Hematopoietic multipotent progenitor cell treated with erythropoietin and hydrocortisone succinate and interleukin-3 and kit ligand, for 4 days (in vitro differentiated cells): ENCODE measurements around the gene IGF2.

Experiments
- DNase-seq: peaks from one replicate; pipeline ENCODE4 v3.0.0-alpha.2; 2015

Gene IGF2

DNA sequence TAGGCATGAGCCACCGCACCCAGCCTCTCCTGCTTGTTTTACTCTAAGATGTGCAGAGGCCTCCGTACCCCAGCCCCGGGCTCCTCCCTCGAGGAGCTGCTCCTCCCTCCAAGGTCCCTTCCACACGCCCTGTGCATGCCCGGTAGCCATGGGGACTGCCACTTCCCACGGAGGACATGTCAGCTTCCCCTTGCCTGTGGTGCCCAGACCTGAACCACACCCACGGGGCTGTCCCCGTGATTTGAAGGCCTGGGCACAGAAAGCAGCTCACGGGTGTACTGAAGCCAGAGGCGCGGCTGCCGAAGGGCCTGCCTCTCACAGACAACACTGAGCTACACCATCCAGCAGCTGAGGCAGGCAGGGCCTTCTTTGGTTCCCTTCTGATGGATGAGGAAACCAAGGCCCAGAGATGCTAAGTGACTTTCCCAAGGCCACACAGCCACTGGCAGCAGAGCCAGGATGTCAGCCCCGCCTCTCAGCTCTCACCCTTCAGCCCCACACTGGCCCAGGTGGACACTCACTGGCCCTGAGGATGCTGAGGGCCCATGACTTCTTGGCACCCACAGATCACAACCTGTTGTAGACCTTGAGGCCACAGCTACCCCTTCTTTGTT lies 14.5 kb upstream of the IGF2 start:
- DNase-seq: no peak

DNA sequence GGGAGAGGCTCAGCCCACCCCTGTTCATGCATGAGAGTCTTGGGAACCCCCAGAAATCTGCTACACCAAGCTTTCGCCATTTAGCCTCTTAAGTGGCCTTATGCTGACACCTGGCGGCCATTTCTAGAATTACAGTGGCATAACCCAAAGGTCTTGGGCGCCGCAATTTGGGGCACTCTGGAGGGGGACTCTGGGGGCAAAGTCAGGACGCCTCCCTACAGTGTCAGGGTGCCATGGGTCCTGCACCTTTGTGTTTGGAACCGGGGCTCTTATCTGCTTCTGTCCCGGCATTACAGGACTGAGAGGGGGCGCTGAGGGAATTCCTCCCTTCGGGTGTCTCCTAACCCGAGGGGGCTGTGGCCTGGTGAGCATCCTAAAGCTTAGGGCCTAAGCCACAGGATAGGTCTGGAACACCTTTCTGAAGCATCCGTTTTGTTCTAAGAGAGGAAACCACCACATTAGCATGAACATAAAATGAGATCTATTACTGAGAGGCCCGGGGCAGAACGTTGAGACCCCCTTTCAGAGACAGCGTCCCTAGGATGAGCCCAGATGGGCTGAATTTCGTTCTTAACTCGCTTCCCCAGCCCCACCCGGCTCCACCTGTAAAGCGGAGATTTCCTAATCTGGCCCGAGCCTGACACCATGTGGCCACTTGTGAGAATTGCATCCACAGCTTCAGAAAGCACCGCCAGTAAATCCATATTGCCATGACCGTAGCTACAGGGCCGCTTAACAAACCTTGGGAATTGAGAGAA lies 12.5 kb upstream of the IGF2 start:
- peak; percentile 88 for DNase-seq

DNA sequence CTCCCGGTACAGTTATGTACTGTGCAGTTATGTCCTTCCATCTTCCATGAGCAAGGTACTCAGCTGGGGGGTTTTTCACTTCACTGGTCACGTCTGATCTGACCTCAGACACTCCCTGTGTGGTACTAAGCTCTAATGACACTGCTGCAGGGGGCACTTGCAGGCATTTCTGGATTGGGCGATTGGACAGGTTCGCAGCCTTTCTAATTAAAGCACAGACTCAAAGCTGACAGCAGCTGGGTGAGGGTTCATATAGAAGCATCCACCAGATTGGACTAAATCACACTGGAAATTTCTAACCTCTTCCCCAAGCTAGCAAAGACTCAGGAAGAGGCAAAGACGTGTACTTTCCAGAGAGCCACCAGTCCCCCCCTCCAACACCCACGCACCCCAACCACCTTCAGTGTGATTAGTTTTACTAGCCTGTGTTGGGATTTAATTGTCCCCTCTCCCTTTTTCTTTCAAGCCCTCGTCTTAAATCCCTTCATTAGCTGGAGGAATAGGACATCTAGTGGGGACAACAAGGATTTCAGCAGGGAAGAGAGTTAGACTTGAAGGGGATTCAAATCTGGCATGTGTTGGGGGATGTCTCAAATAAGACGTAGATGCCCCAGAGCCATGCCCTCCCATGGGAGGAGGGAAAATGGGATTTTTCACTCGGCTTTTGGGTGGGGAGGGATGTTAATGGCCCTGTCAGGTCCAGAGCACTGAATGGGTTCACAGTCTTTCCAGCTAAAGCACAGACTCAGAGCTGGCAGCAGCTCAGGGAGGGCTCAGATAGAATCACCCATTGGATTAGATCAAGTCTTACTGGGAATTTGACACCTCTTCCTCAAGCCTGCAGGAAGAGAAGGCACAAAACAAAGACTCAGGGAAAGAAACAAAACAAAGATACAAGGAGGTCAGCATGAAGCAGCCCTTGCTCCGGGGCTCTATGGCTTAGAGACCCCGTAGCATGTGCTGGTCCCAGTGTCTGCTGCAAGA lies 11.0 kb upstream of the IGF2 start:
- DNase-seq: peak; percentile 55

DNA sequence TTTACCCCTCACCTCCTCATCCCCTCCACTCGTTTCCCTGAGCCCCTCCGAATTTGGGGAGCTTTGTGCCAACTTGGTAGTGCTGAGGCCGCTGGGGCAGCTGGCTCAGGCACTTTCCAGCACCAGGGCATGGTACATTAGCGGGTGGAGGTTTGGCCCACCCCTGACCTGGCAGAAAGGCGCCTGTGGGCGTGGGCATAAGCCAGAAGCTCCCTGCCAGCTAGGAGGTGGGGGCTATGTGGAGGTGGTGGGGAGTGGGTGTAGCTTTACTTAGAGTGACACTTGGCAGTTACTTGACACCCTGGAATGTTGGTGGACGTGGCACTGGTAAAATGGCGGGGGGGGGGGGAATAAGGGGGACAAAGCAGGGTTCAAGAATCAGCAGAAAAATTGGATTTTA lies 10.3 kb upstream of the IGF2 start:
- no peak for DNase-seq

DNA sequence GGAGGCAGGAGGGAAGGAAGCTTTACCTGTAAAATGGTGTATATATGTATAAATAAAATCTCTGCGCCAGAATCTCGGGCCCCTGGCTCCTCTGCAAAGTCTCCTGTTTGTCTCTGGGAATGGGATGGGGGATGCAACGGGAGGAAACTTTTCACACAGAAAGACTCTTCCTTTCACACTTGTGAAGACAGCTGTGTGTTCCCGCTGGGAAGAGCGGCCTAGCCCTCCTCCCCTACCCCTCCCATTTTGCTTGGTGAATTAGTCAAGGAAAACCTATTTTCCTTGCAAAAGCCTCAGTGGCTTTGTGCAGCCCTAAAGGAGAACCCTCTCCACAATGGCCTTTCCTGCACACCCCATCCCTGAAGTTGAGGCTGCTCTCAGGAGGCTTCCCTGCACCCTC lies 9.4 kb upstream of the IGF2 start:
- no peak for DNase-seq

DNA sequence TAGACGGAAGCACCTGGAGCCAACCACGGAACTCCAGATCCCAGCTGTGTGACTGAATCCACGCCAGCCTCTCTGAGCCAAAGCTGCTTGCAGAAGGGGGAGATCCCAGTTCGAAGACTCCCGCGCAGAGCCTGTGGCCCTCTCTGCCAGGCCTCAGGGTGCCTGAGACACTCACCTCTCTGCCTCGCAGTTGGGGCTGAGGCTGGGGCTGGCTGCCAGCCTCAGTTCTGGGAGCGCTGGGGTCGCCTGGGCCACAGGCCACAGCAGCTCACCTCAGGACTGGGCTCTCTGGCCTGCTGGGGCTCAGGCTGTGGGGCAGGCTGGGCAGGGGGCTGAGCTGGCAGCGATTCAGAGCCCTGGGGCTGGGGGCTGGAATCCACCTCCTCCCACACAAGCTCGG lies 8.2 kb upstream of the IGF2 start:
- no peak for DNase-seq

DNA sequence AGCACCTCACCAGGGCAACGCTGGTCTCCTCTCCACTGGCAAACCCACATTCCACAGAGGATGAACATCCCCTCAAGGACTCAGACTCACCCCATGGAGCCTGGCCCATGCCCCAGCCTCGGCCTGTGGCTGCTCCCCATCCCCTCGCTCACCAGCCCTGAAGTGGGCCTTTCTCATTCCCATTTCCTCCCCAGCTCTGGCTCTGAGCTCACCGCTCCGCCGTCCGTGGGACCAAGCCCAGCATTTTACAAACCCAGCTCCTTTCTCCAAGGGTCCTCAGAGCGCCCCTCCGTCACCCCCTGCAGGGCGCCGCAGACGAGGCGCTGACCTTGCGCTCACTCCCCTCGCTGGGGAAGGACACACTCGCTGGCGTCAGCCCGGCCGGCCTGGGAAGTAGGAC lies 6.9 kb upstream of the IGF2 start:
- DNase-seq: no peak

DNA sequence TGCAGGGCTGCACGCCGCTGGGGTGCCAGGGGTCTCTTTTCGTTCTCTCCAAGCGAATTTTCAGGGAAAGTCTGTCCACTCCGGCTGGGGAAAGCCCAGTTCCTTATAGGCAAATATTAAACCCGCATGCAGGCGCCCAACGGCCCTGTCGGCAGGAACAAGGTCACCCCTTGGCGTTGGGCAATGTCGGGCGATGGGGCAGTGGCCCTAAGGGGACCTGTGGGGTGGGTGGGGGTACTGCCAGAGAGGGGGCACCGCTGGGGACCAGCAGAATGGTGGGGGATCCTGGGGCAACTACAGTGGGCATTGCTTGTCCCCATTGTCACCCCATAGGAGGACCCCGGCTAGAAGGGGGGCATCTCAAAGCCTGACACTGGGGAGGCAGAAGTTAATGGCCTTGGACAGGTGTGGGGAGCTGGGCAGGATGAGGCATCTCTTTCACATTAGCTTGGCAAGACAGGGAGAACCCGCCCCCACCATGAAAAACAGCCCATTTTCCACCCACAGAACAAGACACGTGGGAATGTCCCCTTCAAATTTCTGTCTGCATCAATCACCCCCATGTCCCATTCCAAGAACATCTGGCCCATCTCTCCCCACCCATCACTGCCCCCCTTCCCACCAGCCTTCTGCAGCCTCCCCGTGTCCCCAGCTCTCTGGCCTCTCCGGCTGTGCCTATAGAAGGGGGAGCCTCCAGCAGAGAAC lies 5.5 kb upstream of the IGF2 start:
- no peak for DNase-seq

DNA sequence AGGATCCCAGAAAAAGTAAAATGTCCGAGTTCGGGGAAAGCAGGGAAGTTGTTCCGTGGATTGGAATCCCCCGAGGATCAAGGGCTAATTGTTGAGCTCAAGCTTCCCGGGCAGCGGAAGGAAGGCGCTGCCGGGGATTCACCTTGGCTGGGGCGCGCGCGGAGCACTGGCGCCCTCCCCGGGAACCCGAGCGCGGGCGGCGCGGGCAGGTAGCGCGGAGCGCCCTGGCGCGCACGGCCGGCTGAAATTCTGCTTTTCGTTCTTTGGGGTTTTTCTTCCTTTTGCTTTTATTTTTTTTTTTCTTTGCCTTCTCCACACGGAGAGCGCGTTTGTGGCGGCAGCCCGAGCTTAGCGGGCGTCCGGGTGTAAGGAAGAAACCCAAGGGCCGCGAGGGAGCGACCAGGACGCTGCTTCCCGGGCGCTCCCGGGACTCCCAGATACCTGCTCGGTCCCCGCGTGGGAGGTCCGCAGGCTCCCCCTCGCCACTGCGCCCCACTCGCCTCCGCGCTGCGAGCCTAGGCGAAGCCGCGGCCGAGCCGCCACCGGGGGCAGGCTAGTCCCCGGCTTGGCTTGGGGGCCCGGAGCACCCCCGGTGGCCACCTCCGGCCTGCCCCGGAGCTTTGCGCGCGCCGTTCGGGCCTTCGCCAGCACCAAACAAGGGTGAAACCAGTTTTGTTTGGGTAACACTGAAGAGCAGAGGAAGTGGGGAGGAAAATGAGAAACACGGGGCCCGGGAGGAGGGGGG lies 4.8 kb upstream of the IGF2 start:
- no peak for DNase-seq

DNA sequence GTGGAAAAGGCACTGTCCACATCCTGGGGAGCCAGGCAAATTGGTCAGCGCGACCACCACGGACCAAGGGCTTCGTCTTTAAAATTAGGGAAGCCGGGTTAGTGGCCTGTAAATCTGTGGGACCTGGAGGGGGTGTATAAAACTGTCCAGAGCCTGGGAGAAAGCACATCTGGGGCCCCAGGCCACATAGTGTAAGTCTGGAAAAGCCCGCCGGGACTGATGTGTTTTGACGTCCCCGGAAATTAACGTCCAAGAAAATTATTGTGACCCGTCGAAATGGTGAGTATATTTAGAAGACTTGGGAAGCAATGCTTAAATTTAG lies 4.2 kb upstream of the IGF2 start:
- DNase-seq: no peak

DNA sequence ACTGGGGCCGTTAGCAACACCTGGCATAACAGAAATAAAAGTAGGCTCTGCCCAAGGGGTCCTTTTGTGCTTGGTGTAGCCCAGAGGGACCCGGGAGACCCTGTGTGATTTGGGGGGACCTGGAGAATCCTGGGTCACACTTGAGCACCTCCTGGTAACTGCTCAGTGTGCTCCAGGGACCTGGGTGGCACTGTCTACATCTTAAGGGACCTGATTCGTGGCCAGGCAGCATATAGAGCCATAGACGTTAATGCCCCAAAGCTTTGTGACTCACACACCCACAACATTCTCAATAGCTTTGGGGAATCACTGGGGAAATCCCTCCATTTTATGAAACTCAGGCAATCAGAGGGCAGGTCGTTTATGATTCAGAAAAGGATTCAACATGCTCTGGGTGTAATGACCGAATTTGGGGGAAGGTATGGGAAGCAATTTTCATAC lies 3.6 kb upstream of the IGF2 start:
- no peak for DNase-seq

DNA sequence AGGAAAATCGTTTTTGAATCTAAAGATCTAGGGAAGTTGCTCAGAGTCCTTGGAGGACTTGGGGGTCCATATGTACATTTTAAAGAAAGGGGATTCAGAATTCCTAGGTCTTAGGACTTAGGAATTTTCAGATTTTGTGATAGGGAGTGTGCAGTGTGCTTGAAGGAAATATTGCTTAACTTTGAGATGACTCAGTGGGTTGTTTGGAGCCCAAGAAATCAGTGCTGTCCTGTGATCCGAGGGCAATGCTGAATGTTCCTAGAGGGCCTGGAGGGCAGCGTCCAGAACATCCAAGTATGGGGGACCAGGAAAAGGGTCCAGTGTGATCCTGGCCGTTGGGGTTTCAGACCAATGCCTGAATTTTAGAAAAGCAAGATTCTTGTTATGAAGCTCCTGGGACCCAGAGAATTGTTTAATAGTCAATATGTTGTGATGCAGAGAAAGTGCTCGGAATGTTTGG lies 3.1 kb upstream of the IGF2 start:
- no peak for DNase-seq

DNA sequence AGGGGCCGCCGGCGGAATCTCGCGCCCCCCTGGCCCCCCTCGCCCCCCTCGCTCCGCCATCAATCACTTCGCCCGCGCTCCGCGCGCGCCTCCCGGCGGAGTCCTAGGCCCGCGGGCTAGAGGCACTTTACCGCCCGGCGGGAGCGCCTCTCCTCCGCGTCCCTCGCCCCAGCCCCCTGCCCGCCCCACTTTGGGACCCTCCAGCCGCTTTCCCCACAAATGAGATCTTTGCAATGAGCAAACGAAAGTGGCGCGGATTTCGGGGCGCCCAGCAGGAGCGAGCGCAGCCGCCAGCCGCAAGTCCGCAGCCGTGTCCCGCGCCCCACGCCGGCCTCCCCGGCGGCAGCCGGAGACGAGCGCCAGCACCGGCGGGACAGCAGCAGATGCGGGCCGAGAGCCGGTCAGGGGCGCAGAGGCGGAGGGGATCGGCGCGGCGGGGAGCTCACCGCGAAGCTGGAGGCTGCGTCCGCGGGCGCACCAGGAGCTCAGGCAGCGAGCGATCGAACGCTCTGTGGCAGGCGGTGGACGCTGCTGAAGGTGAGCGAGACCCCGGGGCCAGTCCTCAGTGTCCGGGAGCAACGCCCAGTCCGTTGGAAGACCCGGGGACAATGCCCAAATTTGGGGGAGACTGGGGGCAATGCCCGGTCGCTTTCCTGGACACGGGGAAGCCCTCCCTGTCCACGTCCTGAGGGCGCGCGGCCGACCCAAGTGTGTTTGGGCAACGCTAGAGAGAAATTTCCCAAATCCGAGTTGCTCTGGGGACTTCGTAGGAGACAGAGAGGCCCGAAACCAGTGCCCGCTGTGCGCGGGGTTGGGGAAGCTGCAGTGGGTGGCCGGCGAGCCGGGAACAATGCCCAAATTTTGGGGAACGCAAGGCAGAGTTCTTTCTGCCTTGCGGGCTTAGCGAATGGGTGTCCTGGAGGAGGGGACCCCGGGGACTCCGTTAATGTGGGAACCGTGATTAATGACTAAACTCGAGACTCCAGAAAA lies 1.5 kb upstream of the IGF2 start:
- DNase-seq: no peak

DNA sequence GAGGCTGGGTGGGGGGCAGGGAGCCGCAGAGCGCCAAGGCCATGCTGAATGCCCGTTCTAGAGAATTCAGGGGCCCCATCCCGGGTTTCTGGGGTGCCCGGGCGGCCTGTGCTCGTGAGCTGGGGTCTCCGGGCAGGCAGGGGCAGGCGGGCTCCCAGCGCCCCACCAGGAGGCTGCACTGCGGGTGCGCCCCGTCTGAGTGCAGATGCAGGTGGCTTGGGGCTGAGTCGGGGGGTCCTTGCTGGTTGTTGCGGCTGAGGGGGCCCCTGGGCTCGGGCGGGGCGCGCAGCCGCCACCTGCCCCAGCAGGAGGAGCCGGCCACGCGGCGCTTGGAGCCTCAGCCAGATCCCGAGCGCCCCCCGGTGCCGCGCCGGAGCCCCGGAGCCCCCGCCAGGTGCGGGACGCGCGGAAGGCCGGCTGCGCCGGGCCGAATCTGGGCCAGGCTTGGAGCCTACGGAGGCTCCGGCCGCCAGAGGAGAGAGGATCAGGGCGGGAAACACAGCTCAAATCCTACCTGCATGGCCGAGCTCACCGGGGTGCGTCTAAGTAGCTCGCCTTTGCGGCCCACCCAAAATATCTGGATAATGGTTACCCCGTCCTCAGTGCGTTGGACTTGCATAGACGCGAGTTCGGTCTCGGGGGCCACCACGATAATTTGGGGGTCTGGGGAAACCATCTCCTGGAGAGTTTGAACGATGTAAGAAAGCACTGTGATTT lies 590 bp upstream of the IGF2 start:
- no peak for DNase-seq

DNA sequence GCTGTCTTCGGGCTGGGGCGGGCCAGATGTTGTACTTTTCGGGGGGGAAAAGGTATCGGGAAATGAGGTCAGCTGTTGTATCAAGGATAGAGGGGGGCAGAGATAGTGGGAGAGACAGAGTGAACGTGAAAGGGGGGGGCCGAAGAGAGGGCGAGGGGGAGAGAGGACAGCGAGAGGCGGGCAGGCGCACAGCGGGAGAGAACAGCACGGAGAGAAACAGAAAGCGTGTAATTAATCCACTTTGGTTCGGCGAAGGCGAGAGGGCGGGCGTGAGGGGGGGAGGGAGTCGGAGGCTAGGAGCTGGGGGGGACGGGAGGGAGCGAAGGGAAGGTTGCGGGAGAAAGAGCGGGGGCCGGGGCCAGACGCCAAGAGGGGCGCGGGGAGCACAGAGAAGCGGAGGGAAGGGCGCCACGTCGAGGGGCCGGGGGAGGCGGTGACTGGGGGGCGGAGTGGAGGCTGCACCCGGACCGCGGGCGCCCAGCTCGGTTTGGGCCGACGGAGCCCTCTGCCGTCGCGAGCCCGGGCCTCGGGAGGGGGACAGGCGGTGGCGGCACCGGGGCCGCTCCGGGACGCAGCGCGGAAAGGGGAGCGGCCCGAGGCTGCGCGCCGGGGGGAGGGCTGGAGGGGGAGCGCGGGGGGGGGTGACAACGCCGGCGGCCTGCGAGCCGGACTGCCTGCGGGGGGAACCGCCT lies 612 bp downstream of the IGF2 start:
- no peak for DNase-seq

DNA sequence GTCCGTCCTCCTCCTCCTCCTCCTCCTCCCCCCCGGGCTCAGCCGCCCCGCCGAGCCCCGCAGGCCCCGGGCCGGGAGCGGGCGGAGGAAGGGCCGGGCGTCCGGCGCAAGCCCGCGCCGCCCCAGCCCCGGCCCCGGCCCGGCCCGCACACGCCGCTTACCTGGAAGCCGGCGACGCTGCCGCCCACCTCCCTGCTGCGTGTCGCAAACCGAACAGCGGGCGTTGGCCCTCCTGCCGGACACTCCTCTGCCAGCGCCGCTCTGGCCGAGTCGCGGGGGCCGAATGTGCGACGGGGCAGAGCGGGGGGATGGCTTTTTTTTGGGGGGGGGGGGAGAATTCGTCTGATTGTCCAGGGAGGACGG lies 1.1 kb downstream of the IGF2 start:
- DNase-seq: no peak

DNA sequence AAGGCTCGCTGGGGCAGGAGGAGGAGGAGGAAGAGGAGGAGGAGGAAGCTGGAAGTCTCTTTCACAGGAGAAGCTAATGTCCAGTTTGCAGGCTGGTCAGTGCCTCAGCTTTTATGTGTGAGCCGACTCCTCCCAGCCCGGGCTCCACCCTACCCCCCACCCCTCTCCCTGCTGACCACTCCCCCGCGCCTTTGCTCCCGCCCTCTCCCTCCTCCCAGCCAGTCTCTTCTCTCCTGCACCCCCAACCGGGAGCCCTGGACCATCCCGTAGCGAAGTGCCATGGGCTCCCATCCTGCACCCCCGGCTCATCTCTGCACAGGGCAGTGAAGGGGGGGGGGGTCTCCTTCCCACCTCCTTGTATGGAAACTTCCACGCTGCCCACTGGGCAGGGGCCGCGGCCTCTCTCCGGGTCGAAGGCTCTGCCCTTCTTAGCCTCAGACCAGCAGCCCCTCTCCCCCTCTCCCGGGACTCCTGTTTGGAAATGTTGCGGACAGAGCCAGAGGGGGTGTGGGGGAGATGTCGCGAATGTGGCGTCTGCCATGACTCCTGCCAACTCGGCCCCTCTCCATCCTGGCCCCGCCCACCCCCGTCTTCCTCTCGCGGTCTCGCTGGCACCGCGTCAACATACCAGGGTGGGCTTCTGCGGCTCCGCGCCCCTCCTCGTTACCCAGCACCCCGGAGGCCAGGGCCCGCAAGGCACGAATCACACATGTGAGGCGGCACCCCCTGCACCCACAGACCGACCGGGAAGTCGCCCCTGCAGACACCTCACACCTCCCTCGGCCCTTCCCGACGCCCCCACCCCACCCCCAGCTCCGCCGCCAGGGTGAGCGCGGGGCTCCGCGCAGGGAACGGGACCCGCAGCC lies 1.8 kb downstream of the IGF2 start:
- no peak for DNase-seq

DNA sequence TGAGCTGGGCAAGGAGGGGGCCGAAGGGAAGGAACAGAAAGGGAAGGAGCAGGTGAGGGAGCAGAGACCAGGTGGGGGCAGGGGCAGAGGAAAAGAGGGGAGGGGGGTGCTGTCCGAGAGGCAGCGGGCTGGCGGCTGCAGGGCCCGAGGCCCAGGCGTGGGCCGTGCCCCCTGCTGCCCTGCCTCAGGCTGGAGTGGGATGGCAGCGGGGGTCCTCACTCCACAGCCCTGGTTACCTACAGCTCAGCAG lies 2.3 kb downstream of the IGF2 start:
- DNase-seq: no peak
